GM18867 (cell line): ENCODE data around the gene P3H4.

Experiments
- ATAC-seq: cut with Tn5 transposase; IDR thresholded peaks from one replicate; pipeline ENCODE4 v1.9.1; 2021; ENCODE audit warnings: mild to moderate bottlenecking, moderate library complexity; ENCODE audit not compliant: unreplicated experiment

Gene P3H4

DNA sequence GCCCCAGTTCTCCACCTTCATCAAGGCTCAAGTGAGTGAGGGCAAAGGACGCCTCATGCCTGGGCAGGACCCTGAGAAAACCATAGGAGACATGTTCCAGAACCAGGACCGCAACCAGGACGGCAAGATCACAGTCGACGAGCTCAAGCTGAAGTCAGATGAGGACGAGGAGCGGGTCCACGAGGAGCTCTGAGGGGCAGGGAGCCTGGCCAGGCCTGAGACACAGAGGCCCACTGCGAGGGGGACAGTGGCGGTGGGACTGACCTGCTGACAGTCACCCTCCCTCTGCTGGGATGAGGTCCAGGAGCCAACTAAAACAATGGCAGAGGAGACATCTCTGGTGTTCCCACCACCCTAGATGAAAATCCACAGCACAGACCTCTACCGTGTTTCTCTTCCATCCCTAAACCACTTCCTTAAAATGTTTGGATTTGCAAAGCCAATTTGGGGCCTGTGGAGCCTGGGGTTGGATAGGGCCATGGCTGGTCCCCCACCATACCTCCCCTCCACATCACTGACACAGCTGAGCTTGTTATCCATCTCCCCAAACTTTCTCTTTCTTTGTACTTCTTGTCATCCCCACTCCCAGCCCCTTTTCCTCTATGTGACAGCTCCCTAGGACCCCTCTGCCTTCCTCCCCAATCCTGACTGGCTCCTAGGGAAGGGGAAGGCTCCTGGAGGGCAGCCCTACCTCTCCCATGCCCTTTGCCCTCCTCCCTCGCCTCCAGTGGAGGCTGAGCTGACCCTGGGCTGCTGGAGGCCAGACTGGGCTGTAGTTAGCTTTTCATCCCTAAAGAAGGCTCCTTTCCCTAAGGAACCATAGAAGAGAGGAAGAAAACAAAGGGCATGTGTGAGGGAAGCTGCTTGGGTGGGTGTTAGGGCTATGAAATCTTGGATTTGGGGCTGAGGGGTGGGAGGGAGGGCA, 10.7 kb upstream of the P3H4 start:
- ATAC-seq = no peak

- ATAC-seq = no peak
Measured at GRCh38 chr17:41821776-41822175, 10.0 kb upstream of the P3H4 start.

DNA sequence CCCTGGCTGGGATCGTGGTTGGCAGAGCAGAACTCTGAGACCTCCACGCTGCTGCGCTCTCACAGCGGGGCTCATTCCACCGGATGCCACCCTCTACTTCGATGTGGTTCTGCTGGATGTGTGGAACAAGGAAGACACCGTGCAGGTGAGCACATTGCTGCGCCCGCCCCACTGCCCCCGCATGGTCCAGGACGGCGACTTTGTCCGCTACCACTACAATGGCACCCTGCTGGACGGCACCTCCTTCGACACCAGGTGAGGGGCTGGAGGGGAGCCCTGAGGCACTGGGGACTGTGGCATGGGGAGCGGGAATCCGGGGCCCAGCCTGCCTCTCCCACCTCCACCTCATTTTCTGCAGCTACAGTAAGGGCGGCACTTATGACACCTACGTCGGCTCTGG, 6.3 kb upstream of the P3H4 start:
- no peak for ATAC-seq

DNA sequence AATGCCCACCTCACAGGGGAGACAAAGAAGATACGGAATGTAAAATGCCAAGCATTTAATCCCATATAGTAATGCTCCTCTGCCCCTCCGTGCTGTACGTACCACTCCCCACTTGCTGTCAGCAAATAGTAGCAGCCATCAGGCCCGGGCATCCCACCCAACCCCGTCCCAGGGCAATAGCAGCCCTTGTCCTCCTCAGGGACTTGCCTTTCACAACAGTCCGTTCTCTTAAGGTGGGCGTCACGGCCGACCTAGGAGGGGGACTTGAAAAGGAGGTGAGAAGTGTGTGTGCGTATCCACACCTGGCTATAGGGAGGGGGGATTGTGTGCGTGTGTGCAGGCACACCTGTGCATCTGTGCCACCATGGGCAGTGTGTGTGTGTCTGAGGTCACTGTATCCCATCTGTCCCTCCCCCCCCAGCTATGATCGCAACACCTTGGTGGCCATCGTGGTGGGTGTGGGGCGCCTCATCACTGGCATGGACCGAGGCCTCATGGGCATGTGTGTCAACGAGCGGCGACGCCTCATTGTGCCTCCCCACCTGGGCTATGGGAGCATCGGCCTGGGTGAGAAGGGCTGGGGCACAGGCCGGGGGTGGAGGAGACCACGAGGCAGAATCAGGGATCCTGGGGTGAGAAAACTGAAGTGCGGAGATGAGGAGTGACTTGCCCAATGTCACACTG, 5.0 kb upstream of the P3H4 start:
- no peak for ATAC-seq

DNA sequence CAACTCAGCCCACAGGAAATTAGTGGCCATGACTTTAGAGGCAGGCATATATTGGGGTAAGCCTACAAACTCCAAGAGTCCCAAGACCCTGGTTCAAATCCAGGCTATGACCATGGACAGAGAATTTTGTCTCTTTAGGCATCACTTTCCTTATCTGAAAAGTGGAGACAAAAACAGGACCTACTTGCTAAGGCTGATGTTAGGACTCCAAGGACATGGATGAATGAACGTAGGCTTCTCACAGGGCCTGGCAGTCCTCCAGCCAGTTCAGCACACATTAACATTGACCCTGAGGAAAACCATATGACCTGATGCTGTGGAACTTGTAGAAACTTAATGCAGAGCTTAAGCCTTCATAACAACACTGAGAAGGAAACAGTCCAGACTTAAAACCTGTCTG, 2.4 kb upstream of the P3H4 start:
- ATAC-seq = no peak

DNA sequence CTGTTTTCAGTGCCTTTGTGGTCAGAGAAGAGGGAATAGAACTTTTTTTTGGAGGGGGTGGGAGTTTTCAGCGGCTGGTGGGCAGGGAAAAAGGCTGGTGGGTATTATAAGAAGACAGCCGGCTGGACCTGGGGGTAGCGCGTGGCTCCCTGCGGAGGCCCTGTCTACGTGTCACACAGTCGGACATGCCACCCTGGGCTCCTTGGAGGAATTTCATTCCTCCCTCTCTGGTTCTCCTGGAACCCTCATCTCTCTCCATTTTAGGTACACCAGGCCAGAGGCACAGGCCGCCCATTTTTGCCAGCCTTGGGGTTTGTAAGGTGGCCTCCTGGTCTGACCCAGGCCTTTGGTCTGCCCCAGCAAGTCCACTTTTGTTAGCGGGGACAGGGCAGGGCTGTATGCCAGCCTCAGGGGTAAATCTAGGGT, 2.0 kb upstream of the P3H4 start:
- no peak for ATAC-seq

DNA sequence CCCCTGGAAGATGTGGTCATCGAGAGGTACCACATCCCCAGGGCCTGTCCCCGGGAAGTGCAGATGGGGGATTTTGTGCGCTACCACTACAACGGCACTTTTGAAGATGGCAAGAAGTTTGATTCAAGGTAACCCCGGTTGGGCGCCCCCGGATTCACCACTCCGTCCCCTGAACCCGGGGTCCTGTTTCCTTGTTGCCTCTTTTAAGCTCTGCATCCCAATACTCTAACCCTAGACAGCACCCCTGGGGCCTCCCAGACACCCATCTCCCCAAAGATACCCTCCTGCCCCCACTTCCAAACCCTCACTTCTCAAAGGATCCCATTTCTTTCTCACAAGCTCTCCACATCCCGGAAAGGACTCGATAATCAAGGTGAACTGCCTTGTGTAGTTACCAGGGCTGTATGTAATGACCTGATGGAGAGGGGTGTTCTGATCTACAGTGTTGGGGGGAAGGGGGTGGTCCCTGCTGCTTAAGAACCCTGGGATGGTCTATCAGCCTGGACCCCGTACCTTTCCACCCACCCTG, 1.5 kb upstream of the P3H4 start:
- ATAC-seq = no peak

- no peak for ATAC-seq
Measured at GRCh38 chr17:41812381-41813151, 817 bp upstream of the P3H4 start, which contains the start of gene FKBP10. Gene FKBP10, plus strand, starts transcription at chr17:41813004. Its CDS starts 31 bp downstream, at chr17:41813035.

- peak; percentile 6 for ATAC-seq
Measured at GRCh38 chr17:41810659-41811548, 845 bp downstream of the P3H4 start.

- no peak for ATAC-seq
Measured at GRCh38 chr17:41806685-41807445, 4.9 kb downstream of the P3H4 start.

GRCh38 chr17:41803049-41804020, 8.4 kb downstream of the P3H4 start:
- no peak for ATAC-seq

- ATAC-seq = no peak
Measured at GRCh38 chr17:41801374-41802271, 10.1 kb downstream of the P3H4 start.

- ATAC-seq = no peak
Measured at GRCh38 chr17:41800601-41801373, 11.0 kb downstream of the P3H4 start.

DNA sequence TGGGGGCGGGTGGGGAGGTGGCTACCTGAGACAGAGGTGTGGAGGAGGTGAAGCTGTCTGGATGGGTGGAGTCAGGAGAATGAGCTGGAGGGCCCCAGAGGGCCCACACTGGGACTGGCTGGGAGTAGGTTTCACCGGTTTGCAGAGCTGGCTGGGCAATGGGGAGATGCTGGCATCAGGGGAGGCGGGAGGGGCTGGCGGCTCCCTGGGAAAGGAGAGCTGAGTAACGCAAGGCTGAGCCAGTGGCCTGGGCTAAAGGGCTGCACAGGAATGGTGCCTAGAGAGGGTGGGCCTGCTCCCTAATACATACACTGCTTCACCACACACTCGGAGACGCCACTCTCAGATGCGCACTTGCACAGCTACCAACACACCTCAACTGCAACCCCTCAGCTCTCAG, 12.4 kb downstream of the P3H4 start:
- no peak for ATAC-seq

DNA sequence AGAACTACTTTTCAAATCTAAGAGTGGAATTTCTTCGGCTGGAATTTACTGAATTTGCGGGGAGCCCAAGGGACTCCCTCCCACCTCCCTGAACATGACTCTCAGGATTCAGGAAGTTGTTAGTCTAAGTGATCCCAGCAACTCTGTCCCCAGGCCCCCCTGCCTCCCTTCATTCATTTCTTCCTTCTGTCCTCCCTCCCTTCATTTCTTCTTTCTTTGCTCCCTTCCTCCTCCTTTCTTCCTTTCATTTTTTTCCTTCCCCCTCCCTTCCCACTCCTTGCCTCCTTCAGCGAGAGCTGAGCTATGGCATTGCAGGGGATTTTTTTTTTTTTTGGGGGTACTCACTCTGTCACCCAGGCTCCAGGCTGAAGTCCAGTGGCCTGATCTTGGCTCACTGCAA, 14.4 kb downstream of the P3H4 start:
- no peak for ATAC-seq

DNA sequence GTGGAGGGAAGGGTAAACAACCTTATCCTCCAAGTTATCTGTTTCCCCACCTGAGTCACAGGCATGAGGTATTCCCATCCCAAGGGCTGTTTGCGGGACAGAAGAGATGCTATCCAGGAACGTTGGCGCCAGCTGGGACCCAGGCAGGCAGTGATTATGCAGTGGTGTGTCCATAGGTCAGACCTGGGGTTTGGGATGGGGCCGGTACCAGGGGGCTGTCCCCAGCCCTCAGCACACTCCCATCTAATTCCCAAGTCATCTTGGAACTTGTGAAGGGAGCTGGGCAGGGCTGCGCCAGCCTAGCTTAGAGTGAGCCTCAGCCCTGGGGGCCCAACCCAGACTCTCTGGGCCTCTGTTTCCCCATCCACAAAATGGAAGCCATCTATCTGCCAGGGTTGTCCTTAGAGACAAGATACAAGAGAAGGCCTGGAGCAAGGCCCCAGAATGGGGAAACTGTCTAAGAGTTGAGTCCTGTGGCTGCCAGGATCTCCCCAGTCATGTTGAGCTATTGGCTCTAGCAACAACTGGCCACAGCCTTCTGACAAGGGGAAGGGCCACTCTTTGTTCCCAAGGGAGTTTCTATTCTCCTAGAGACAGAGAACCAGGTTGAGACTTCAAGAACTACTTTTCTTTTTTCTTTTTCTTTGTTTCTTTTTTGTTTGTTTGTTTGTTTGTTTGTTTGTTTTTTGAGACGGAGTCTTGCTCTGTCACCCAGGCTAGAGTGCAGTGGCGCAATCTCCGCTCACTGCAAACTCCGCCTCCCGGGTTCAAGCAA, 15.4 kb downstream of the P3H4 start:
- ATAC-seq = no peak
